ENCODE measurements around the gene TUBB2A.
A peak's percentile ranks its signal among the peaks of the same experiment; 100 is the strongest.
"Not testable (repeated sequence)": the region's sequence is repeated elsewhere in the genome, so short reads cannot be mapped to it uniquely, and the experiment has no call there.

The TUBB2A gene

DNA sequence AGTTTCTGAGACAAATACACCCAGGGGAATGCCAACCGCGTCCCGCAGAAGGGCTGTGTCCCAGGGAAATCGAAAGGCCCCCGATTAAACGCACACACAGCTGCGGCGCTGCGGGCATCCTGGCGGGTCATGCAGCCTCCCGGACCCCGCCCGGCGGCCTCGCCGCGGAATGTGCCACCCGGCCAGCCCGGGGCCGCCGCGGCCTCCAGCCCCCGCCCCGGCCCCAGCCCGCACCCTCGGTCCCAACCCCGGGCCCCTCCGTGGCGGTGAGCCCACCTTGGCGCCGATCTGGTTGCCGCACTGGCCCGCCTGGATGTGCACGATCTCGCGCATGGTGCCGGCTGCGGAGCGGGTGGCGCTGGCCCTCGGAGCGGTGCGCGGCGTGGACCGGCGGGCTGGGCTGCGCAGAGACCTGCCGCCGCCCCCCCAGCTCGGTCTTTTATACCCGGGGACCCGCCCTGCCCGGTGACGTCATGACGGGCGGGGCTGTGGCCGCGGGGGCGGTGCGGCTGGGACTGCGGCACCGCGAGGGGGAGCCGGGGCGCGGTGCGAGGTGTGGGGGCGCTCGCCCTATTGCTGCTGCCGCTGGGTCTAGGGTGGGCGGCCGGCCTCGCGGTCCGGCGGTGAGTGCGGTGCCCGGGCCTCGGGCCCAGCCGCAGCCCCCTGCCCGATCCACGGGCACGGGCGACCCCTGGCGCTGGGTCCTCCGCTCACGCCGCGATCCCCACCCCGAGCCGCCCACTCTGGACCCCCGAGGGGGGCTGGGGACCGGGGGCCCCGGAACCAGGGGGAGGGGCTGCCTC lies at the start of gene TUBB2A:
TUBB2A (minus strand) TSS at position 414 of the 803 bp plus-strand sequence; CDS start at position 333, 81 bp downstream.
- peak; percentile 10 to 66 for DNase-seq

DNA sequence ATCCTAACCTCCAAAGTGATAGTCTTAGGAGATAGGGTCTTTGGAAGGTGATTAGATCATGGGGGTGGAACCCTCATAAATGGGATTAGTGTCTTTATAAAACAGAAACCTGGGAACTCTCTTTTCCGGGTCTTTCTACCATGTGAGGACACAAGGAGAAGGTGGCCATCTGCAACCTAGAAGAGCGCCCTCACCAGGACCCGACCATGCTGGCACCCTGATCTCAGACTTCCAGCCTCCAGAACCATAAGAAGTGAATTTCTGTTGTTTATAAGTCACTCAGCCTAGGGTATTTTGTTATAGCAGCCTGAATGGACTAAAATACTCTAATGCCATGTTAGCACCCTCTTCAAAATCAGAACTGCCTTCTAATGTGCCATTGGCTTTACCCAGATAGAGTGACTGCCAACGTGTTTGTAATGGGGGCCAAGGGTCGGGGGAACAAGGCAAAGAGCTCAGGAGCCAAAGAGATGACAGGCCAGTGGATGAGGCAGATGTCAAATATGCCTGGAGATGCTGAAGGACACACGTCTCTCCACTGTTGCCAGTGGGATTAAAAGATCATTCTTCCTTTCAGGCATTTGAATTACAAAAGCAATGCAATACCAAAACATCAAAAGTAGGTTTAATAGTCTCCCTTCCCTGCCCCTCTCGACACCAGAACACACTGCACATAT lies 49.1 kb upstream of the TUBB2A start:
- DNase-seq = no peak

DNA sequence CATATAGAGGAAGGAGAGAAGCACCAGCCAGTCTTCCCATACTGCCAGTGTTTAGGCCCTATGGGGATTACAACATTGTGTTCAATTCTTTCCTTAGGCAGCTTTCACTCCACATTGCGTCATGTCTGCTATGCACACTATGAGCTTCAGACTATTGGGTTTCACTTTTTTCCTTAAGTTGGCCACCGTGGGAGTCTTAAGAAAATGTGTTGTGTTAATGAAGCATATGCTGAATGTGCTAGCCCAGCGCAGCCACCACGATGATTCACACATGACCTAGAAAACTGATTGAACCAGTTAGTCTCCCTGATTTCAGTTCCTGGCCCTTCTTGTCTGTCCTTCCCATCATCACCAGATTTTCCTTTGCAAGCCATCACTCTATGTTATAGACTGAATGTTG lies 48.6 kb upstream of the TUBB2A start:
- no peak for DNase-seq

DNA sequence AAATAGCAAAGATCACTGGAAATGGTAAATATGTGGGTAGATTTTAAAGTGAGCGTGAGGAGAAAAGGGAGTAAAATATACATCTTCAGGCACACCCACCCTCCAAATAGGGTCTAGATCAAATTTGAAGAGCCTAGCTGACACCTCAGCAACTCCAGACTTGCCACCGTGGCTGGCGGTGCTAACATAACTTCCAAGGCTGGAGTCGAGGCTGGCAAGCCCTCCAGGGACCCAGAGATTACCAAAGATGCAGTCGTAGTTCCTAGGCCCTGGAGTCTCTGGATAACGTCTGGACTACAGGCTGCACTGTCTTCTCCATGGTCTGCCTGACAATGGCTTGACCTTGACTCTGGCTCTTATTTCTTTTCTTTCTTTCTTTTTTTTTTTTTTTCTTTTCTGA lies 47.6 kb upstream of the TUBB2A start:
- no peak for DNase-seq

DNA sequence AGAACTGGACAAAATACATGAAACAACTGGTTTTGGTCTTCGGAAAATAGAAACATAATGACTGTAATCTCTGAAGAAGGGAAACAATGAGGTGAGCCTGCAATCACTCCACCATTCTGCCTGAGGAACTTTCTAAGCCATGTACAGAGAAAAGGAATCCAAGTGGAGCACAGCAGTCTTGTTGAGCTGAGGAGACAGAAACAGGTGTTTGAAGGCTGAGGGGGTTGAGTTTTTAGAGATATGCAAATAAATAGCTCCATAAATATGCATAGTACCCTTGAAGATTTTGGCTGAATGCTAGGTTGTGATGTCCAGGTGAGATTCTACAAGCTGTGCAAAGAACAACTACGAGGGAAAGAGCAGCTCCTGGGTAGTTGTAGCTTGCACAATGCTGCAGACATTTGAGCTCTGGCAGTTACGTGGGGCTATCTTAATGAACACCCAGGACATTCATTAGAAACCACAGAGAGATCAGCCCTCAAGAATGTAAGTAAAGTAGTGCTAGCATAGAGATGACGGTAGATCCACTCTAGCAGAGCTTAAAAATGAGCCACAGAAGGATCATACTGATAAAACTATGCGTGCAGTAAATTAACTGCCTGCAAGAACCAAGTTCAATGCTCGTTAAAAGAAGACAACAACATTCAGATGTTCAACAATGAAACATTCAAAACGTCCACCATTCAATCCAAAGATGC lies 45.8 kb upstream of the TUBB2A start:
- no peak for DNase-seq

DNA sequence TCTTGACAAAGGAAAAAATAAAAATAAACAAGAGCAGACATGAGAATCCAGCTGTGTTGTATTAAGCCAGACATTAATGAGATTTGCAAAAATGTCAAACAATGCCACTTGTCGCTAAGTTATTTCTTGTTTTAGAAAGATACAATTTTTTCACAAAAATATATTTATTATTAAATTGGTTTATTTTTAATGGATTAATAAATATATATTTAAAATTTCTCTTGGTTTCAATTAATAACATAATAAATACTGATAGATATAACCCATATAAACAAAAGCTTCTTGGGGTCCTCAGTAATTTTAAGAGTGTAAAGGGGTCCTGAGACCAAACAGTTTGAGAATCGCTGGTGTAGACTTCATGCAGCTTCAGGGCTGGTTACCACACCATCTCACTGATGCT lies 44.0 kb upstream of the TUBB2A start:
- DNase-seq = no peak

DNA sequence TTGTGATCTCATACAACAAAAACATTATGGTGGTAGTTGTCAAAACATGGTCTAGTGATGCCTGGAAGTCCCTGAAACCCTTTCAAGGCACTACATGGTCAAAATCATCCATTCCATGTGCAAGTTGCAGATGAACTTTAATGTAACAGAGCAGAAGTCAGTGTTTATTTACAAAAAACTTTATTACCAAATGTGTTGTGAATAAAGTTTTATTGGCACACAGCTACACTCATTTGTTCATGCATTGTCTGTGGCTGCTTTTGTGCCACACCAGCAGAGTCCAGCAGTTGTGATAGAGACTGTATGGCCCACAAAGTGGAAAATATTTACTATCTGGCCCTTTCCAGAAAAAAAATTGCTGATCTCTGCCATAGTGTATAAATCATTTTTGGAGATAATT lies 43.3 kb upstream of the TUBB2A start:
- no peak for DNase-seq

DNA sequence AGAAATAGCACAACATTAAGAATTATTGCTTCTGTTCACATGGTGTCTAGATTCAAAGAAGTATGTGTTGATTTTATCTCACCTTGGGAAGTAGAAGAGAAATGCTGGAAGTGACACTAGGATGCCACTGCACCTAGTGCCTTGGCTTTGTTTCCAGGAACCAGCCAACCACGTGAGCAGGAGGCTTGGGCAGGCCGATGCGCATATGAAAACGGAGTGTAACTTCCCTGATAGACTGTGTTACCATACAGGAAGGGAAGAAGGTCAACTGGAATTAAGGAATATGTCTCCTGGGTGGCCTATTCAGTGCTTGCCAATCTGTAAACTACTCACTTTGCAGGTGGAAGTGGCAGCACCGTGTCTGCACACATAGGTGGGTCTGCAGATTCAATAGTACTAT lies 42.0 kb upstream of the TUBB2A start:
- no peak for DNase-seq

DNA sequence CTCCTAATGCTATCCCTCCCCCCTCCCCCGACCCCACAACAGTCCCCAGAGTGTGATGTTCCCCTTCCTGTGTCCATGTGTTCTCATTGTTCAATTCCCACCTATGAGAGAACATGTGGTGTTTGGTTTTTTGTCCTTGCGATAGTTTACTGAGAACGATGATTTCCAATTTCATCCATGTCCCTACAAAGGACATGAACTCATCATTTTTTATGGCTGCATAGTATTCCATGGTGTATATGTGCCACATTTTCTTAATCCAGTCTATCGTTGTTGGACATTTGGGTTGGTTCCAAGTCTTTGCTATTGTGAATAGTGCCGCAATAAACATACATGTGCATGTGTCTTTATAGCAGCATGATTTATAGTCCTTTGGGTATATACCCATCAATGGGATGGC lies 40.4 kb upstream of the TUBB2A start:
- DNase-seq = not testable (repeated sequence)

DNA sequence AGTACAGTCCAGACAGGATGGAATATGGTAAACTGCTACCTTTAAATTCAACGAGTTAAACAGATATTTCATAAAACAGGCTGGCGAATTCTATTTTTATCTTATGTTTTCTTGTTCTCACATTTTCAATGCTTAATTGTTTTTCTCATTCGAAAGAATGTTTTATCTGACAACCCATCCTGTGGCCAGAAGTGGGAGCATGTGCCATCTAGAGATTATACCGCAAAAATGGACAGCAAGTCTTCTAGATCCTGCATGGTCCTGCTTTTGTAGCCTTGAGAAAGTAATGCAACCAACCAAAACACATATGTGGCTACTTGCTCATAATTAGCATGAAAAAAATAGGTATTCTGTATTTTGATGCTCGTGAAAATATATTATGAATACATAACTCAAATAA lies 39.4 kb upstream of the TUBB2A start:
- DNase-seq = no peak

DNA sequence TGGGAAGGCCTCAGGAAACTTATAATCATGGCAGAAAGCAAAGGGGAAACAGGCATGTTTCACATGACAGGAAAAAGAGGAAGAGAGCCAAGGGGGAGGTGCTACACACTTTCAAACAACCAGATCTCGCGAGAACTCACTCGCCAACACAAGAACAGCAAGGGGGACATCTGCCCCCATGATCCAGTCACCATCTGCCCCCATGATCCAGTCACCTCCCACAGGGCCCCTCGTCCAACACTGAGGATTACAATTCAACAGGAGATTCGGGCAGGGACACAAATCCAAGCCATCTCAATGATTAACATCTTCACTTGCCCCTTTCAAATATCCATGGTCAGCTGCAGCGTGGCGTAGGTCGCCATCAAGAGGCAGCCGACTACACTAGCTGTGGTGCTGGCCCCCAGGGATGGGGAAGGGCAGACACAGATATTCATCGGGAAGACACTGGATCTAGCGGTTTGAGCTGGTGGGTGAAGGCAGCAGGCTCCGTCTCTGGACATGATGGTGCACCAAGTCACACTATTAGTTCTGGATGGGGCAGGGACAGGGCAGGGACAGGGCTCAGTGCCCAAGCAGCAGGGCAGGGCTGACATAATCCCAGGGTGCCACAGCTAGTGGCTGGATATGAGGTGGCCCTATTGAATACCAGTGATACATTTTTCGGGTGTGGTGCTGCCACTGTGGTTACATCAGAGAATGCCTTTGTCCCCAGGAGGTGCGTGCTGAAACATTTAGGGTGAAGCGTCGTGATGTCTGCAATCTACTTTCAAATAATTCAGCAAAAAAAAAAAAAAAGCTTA lies 38.6 kb upstream of the TUBB2A start:
- DNase-seq = no peak

DNA sequence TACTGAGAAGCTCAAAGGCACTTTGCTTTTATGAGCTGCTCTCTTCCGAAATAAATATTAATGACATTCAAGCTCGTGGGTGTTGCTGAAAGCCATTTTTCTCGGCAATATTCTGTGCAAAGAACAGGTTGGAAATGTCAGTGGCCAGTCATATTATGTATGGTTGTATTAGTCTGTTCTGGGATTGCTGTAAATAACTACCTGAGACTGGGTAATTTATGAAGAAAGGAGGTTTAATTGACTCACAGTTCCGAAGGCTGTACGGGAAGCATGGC lies 38.0 kb upstream of the TUBB2A start:
- no peak for DNase-seq

DNA sequence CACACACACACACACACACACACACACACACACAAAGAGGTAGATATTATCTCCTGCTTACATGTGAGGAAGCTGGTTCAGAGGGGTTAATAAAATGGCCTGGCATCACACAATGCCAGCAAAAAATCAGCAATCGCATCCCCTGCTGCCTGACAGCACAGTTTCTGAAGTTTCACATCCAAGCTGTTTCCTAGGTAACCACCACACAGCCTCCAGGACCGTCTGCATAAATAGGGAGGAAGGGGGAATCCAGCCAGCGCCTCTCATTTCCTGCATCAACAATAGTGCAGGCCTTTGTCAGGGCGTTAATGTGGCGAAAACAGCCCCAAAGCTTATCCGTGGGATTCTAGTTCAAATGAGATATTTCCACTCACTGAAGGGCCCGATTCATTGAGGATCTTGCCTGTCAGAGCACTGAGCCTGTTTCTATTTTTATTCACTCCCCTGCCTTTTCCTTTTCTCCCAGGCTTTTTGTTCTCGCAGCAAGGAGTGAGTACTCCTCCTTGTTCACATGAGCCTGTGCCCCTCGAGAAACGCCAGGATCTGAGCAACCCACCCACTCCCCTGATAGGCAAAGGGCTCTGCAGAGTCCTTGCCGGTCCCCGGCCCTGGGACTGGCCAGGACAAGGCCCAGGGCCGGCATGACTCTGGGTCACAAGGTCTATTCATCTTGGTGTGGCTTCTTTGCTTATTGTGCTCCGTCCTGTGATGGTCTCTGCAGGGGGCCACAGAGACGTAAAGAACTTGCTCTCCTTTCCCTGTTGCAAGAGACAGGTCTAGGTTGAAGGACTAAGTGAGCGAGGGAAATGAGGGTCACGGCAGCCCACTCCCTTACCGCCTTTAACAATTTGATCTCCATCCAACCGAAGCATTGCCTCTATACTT lies 37.4 kb upstream of the TUBB2A start:
- DNase-seq = no peak

DNA sequence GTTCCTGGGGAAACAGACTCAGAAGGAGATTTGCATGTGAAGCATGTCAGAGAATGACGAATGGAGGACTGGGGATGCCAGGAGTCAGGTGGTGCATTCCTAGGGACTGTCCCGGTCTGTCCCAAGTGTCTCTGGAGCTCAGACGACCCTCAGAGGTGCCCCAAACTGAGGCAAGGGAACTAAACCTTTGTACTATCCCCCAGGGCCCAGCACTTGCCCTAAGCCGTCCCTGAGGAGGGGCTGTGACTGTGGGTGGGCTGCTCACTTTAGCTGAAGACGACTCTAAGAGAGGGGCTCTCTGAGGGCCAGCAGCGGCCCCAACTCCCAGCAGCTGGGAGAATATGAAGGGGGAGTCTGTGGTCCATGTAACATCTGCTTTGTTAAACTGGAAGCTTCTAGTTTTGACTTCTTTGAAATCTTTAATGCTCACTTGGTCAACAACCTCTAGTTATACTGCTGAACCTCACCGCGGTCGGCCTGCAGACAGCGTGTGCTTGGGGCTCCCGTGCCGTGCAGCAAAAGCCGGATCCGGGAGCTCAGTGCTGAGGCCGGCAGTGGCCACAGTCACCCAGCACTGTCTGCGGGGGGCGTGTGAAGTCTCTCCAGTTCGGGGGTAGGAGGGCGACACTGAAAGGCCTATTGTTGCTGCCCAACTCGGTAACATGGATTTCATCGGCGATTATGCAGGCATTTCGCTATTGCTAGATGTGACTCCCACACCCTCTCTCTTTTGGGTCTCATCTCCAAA lies 35.9 kb upstream of the TUBB2A start:
- DNase-seq = no peak

DNA sequence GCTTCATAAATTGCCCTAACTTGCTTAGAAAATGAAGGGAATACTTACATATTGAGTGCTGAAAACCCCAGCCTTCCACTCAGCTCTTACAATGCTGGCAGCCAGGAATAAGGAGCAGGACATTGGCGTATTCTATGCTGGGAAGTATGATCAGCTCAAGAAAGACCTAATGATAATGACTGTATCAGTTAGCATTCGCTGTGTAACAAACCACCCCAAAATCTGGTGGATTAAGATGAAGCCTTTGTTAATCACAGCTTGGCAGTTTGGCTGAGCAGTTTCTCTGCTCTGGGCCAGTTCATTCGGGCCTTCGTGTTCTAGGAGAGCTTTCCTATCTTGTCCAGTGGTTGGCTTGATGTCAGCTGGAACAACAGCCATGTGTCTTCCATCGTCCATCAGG lies 33.4 kb upstream of the TUBB2A start:
- DNase-seq = no peak

DNA sequence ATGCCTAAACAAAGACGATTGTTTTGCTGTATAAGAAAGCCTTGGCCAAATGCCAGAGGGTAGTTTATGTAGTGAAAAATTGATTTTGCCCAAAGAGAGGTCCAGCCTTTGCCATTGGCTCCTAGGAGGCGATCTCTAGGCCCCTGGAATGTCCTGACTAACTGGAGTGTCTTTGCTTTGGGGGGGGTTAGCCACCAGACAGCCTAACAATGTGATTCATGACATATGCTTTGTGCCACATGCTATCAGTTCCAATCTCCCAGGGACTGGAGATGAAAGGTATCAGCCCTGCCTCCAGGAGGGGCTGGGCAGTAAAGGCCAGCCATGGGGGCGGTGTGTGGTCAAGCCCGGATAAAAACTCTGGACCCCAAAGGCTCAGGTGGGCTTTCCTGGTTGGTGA lies 32.7 kb upstream of the TUBB2A start:
- DNase-seq = no peak

DNA sequence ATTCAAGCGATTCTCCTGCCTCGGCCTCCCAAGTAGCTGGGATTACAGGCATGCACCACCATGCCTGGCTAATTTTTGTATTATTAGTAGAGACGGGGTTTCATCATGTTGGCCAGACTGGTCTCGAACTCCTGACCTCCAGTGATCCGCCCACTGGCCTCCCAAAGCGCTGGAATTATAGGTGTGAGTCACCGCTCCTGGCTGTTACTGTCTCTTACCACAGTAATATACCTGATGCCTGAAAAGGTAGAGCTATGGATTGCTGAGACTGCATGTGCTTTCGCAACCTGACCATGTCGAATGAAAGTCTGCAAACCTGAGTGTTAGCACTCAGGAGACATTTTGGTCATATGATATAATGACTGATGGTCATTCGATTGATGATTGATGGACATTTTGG lies 31.8 kb upstream of the TUBB2A start:
- DNase-seq = not testable (repeated sequence)

DNA sequence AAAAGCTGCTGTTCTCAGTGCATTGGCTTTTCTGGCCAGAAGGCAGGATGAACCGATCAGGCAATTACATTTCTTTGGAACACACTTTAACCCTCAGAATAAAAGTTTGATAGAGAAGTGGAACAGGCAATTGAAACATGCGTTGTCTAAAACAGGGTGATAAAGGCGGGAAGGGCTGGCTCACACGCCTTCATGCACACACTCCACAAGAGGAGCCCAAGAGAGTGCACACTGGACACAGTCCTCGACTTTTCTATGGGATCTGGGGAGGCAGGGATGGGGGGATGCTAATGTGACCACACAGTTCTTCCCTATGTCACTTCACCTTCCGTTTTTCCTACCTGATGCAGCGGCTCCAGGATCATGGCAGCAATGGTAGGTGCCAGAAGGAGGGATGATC lies 30.9 kb upstream of the TUBB2A start:
- DNase-seq = no peak

DNA sequence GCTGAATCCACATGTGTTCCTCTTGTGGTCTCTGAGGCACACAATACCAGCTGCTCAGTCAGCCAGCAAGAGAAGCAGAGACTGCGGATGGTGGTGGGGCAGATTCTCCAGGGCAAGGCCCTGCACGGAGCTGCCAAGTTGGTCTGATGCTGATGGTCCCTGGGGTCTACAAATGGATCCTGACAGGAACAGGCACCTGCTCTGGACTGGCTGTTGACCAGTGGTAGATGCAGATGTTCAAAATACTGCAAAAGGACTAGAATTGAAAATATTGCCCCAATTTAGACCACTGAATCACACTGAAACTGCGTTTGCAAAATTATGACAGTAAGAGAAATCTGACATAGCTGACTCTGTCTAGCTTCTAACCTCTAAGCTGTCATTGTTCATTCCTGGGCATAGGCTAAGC lies 29.6 kb upstream of the TUBB2A start:
- DNase-seq = no peak

DNA sequence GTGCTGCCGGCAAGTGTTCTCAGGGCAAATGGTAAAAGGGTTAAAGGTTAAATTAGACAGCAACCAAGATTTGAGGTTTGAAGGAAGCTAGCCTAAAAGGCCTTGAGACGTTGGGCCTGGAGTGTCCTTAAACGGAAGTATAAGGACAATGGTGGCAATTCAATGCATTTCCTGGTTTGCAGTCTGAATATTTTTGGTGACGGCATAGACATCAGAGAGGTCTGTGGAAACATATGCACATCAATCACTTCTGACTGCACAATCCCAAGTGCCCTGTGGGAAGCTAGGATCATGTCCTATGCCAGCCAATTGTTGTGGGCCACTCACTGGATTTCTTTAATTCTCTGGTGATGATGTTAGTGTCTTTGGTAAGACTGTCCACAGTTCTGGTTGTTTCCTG lies 25.7 kb upstream of the TUBB2A start:
- no peak for DNase-seq

DNA sequence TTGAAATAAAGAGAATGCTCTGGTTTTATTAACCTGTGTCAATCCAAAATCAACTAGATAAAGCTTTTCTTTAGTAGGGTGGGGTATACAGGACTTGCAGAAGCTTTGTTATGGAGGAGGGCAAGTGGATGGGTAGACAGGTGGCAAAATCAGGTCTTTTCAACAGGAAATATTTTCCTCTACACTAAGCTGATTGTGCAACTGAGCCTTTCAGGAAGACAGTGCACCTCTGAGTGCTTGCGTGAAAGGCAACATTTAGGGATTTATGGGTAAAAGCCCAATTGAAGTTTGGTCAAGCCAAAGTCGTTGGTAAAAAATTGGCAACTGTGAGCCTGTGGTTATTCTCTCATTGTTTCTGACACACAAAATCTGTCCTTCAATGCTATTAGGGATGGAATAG lies 23.8 kb upstream of the TUBB2A start:
- no peak for DNase-seq

DNA sequence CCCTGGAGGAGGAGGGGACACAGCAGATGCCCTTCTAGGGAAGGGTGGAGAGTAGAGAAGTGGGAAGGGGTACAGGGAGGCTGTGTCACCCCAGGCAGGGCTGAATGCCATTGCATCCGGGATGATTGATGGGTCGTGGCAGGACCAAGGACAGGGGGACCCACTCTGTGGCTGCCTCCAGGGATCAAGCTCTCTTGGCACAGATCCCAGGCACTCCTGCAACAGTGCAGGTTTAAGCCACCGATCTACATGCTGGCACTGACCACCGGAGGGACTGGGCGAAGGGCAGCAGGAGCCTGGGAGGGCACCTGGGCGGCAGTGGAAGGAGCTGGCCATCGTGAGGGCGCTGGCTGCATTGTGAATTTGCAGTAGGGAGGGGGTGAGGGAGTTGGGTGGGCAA lies 22.6 kb upstream of the TUBB2A start:
- not testable (repeated sequence) for DNase-seq
